HCT116 (cell line): ENCODE measurements around the gene CEP152.

Source experiments
- CEBPB ChIP-seq: IDR thresholded peaks from 2 replicates; pipeline ENCODE4 v1.6.1; 2012; ENCODE audit warnings: low read depth
- CTCF ChIP-seq, 3 experiments: fragments of 200-600 bp in 1 of 3; sonication (generic) in 1 of 3; IDR thresholded peaks in 2 of 3; conservative IDR thresholded peaks in 1 of 3; 2 replicates each; pipeline ENCODE4 v1.5.1; 2012 to 2017; ENCODE audit warnings: low read depth in 2 of 3, low read length in 2 of 3, antibody characterized with exemption in 1 of 3, borderline replicate concordance in 1 of 3, control low read depth in 1 of 3, mild to moderate bottlenecking in 1 of 3, mixed read lengths in 1 of 3, mixed run types in 1 of 3, moderate library complexity in 1 of 3; ENCODE audit not compliant: insufficient read depth in 1 of 3
- EZH2phosphoT487 ChIP-seq: fragments of 200-600 bp; IDR thresholded peaks from 2 replicates; pipeline ENCODE4 v1.6.1; 2018; ENCODE audit warnings: antibody characterized with exemption, borderline replicate concordance
- MAX ChIP-seq: IDR thresholded peaks from 2 replicates; pipeline ENCODE4 v1.6.1; 2012
- POLR2A ChIP-seq: IDR thresholded peaks from 2 replicates; pipeline ENCODE4 v1.7.0; 2011; ENCODE audit warnings: borderline replicate concordance; ENCODE audit not compliant: insufficient read depth, insufficient read length; ENCODE audit errors: extremely low read depth
- POLR2AphosphoS5 ChIP-seq: IDR thresholded peaks from 2 replicates; pipeline ENCODE4 v1.6.1; 2011; ENCODE audit warnings: mild to moderate bottlenecking, low read depth, low read length, moderate library complexity
- REST ChIP-seq: IDR thresholded peaks from 2 replicates; pipeline ENCODE4 v1.6.1; 2012; ENCODE audit warnings: low read depth
- SIN3A ChIP-seq: IDR thresholded peaks from 2 replicates; pipeline ENCODE4 v1.6.1; 2012; ENCODE audit warnings: low read depth
- SRF ChIP-seq: IDR thresholded peaks from 2 replicates; pipeline ENCODE4 v1.6.1; 2012; ENCODE audit warnings: low read depth
- YY1 ChIP-seq: IDR thresholded peaks from 2 replicates; pipeline ENCODE4 v1.6.1; 2011; ENCODE audit warnings: low read length, low read depth, moderate library complexity, mild to moderate bottlenecking; ENCODE audit not compliant: insufficient replicate concordance; ENCODE audit errors: extremely low read depth
- ZBTB33 ChIP-seq: IDR thresholded peaks from 2 replicates; pipeline ENCODE4 v1.6.1; 2011; ENCODE audit warnings: mild to moderate bottlenecking, low read length, moderate library complexity; ENCODE audit not compliant: insufficient replicate concordance; ENCODE audit errors: extremely low read depth
- ZNF274 ChIP-seq: fragments of 200-500 bp; sonication (Bioruptor generic); IDR thresholded peaks from 2 replicates; pipeline ENCODE4 v1.6.1; 2014; ENCODE audit warnings: mild to moderate bottlenecking, low read depth, low read length, inconsistent platforms

- TF ChIP-seq CTCF (IDR thresholded peaks at IDR 0.05 in 2 of 3, conservative IDR thresholded peaks at IDR 0.05 in 1 of 3; ENCODE audit: borderline replicate concordance in 1 of 3, insufficient read depth in 1 of 3, low read depth in 2 of 3, low read length in 2 of 3) (no peak), POLR2A (no peak), MAX (no peak), ZNF274 (no peak), CEBPB (no peak), ZBTB33 (no peak), REST (no peak), EZH2phosphoT487 (no peak), YY1 (no peak), SIN3A (no peak), POLR2AphosphoS5 (no peak), SRF (no peak)
Observed at GRCh38 chr15:48785712-48786111, 25.2 kb downstream of the CEP152 start.
